ENCODE data around the gene LDLRAD3. TPM values are rescaled to one million over a fixed set of nuclear protein-coding genes. Genes with fewer than 3 reads are reported as not detected.
A peak's percentile ranks its signal among the peaks of the same experiment; 100 is the strongest.

The LDLRAD3 gene
- total and polyA plus RNA-seq, 11 donors, result 1.1 to 7.7 (median 2.6) TPM

- Histone ChIP-seq H3K9me3 (peaks cover 0 to 11% (median 5%) of the 10 kb centered on the region in 12 donors), H3K36me3 (no peaks in the 10 kb centered on the region), H3K4me1 (peaks cover 0 to 21% (median 2%) of the 10 kb centered on the region in 12 donors), H3K27ac (no peak overlapping the region), H3K4me3 (no peak overlapping the region), H3K27me3 (no peaks in the 10 kb centered on the region)
- intact Hi-C loops (cut with DNase I), result loop anchor here in 2 of 10 donors (10.0 kb wide), 1 partner anchor 441 kb away; the partner anchor contains the start of gene FJX1 (in 2 of the 2)
- 87 to 98% (median 94%) methylated on average over 8 of the region's 8 CpGs for WGBS, 4 donors
- no peak for ATAC-seq
- DNase-seq, result no peak
- TF ChIP-seq POLR2A (IDR thresholded peaks at IDR 0.05) (no peak), CTCF (IDR thresholded peaks at IDR 0.05) (peak in 10 of 12 donors; percentile 5 to 47 (median 28))
Observed at GRCh38 chr11:36056160-36056751, 112.4 kb downstream of the LDLRAD3 start.

- no peak for TF ChIP-seq CTCF (IDR thresholded peaks at IDR 0.05)
- TF ChIP-seq POLR2A (IDR thresholded peaks at IDR 0.05), result no peak
- 66 to 71% (median 69%) methylated on average over 9 of the region's 9 CpGs for WGBS, 4 donors
- Histone ChIP-seq H3K36me3 (no peaks in the 10 kb centered on the region), H3K4me3 (no peak overlapping the region), H3K27ac (peak overlapping the region in 7 of 12 donors; percentile 8 to 79 (median 37)), H3K9me3 (peaks cover 0 to 11% (median 5%) of the 10 kb centered on the region in 12 donors), H3K4me1 (peaks cover 0 to 21% (median 2%) of the 10 kb centered on the region in 12 donors), H3K27me3 (no peaks in the 10 kb centered on the region)
- intact Hi-C loops (cut with DNase I), result loop anchor here in 2 of 10 donors (10.0 kb wide), 1 partner anchor 443 kb away; the partner anchor contains the start of gene FJX1 (in 2 of the 2)
- ATAC-seq (peak in 3 of 4 donors; percentile 26 to 87 (median 63)), DNase-seq (peak in 2 of 5 donors; percentile 32 to 45)
Observed at GRCh38 chr11:36057379-36058042, 113.6 kb downstream of the LDLRAD3 start.

GRCh38 chr11:36059660-36060059 is 115.8 kb downstream of the LDLRAD3 start:
- Histone ChIP-seq H3K27ac (no peak overlapping the region), H3K9me3 (peaks cover 0 to 19% (median 5%) of the 10 kb centered on the region in 12 donors), H3K4me1 (peaks cover 0 to 33% (median 2%) of the 10 kb centered on the region in 12 donors), H3K36me3 (no peaks in the 10 kb centered on the region), H3K4me3 (no peak overlapping the region), H3K27me3 (no peaks in the 10 kb centered on the region)
- ATAC-seq (no peak), DNase-seq (no peak)
- WGBS, 4 donors, result 97 to 99% (median 98%) methylated on average over 4 of the region's 4 CpGs
- intact Hi-C loops (cut with DNase I), result loop anchor here in 2 of 10 donors (10.0 kb wide), 1 partner anchor 445 kb away; the partner anchor contains the start of gene FJX1 (in 2 of the 2)
- TF ChIP-seq CTCF (IDR thresholded peaks at IDR 0.05) (no peak), POLR2A (IDR thresholded peaks at IDR 0.05) (no peak)

GRCh38 chr11:36060926-36061325 is 117.1 kb downstream of the LDLRAD3 start:
- Histone ChIP-seq H3K4me3 (no peak overlapping the region), H3K27me3 (no peaks in the 10 kb centered on the region), H3K27ac (peak overlapping the region in 1 of 12 donors; percentile 39), H3K9me3 (peaks cover 0 to 22% (median 5%) of the 10 kb centered on the region in 12 donors), H3K4me1 (peaks cover 0 to 33% (median 2%) of the 10 kb centered on the region in 12 donors), H3K36me3 (no peaks in the 10 kb centered on the region)
- no peak for DNase-seq
- WGBS, 4 donors, result 78 to 81% (median 80%) methylated on average over 7 of the region's 7 CpGs
- intact Hi-C loops (cut with DNase I), result no loop called here
- TF ChIP-seq CTCF (IDR thresholded peaks at IDR 0.05) (no peak), POLR2A (IDR thresholded peaks at IDR 0.05) (no peak)
- no peak for ATAC-seq
